Epithelial cell of esophagus (primary cell): ENCODE measurements around the gene DPYSL3.
A peak's percentile ranks its signal among the peaks of the same experiment; 100 is the strongest.

ENCODE experiments used
- DNase-seq: peaks from one replicate; pipeline ENCODE4 v3.0.0; 2010; ENCODE audit warnings: low read depth
- H3K4me3 ChIP-seq: 2 replicates; pipeline ENCODE4 v1.5.1; 2011; ENCODE audit warnings: mild to moderate bottlenecking, low read length, control low read depth
- TF ChIP-seq, protein P1 (sequence below): IDR thresholded peaks from 2 replicates; pipeline ENCODE4 v1.5.1; 2011; ENCODE audit warnings: low read depth, mild to moderate bottlenecking, low read length, control low read depth, inconsistent platforms; ENCODE audit not compliant: insufficient read depth; ENCODE audit errors: missing control alignments

The DPYSL3 gene

DNA sequence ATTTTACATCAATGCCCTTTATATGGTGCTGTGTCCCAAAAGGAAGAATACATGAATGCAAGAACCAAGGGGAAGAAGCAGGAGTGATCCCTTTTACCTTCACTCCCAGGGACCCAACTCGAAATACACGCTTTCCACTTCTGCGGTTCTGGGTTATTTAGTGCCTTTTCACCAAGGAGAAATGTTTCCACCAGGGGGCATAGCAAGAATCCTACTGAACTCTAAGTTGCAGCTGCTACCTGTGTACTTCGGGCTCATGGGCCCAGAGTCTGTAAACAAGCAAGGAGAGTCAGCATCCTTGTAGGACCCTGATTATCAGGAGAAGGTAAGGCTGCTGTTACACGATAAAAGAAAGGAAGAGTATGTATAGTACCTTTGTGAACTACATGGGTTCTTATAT lies 45.7 kb downstream of the DPYSL3 start:
- DNase-seq = peak; percentile 70
- TF ChIP-seq, protein P1, sequence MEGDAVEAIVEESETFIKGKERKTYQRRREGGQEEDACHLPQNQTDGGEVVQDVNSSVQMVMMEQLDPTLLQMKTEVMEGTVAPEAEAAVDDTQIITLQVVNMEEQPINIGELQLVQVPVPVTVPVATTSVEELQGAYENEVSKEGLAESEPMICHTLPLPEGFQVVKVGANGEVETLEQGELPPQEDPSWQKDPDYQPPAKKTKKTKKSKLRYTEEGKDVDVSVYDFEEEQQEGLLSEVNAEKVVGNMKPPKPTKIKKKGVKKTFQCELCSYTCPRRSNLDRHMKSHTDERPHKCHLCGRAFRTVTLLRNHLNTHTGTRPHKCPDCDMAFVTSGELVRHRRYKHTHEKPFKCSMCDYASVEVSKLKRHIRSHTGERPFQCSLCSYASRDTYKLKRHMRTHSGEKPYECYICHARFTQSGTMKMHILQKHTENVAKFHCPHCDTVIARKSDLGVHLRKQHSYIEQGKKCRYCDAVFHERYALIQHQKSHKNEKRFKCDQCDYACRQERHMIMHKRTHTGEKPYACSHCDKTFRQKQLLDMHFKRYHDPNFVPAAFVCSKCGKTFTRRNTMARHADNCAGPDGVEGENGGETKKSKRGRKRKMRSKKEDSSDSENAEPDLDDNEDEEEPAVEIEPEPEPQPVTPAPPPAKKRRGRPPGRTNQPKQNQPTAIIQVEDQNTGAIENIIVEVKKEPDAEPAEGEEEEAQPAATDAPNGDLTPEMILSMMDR = peak; percentile 63
- no peak overlapping the region for H3K4me3 ChIP-seq

DNA sequence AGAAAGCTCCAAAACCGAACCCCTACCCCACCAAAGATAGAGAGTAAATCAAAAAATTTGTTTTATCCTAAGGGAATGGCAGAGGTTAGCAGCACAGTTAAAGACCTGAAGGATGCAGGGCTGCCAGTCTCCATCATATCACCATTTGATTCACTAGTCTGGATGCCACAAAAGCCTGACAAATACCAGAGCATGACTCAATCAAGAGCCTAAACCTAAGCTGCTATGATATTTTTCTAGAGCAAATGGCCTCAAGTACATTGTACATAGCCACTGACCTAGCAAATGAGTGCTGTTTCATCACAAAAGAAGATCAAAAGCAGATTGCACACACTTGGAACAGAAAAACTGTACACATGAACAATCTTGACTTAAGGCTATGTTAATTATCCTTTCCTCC lies 48.0 kb downstream of the DPYSL3 start:
- H3K4me3 ChIP-seq = no peak overlapping the region
- TF ChIP-seq, protein P1 = no peak
- no peak for DNase-seq

DNA sequence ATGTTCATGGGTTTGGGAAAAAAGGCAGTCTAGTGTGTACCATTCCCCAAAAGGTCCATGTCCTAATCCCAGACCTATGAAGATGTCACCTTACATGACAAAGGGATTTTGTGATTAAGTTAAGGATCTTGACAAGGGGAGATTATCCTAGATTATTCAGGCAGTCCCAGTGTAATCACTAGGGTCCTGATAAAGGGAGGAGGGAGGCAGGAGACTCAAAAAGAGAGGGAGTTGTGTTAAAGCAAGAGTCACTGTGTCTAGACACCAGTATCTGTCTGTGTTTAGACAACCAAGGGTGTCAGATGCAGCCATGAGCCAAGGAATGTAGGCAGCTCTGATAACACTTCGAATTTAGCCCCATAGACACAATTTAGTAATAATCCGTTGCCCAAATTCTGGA lies 49.5 kb downstream of the DPYSL3 start:
- no peak for DNase-seq
- H3K4me3 ChIP-seq = no peak overlapping the region
- TF ChIP-seq, protein P1 = no peak

DNA sequence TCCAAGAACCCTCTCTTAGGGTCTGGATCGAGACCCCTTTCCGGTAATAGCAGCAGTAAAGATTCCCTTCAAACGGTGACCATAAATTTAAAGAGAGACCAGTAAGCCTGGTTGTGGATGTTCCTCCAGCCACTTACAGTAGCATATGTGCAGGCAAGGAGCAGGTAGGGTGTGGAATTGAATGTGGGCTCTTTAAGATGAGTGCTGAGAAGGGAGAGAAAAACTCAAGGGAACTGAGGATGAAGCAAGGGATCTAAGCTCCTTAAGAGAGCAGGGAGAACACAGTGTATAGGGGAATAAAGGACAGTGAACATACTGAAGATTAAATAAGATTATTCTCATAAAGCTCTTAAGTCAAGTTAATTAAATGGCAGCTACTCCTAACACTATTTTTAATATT lies 51.3 kb downstream of the DPYSL3 start:
- no peak for DNase-seq
- TF ChIP-seq, protein P1 = no peak
- H3K4me3 ChIP-seq = no peak overlapping the region

DNA sequence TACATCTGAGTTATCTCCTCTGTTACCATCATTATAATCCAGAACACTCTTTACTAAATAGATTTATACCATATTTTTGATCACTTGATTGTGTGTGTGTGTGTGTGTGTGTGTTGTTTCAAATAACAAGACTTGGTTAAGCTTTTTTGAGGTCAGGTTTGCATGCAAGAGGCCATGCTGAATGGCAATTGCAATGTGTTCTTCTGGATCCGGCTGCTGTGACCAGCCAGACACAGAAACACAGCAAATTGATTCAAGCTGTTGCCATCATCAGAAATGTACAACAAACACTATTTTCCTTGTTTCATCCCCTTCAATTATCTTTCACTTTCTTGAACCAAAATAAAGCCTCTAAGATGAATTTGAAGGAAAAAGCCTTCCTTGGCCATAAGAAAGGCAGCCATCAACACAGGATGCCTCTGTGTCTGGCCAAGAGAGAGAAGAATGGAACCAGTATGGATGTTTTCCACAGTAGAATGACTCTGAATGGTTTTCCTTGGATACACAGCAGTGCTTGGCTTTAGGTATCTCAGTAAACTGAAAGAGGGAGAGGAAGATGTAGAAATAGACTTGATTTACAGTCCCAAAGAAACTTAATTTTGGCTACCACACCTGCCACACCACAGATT lies 53.9 kb downstream of the DPYSL3 start:
- DNase-seq = no peak
- no peak overlapping the region for H3K4me3 ChIP-seq
- TF ChIP-seq, protein P1 = no peak

DNA sequence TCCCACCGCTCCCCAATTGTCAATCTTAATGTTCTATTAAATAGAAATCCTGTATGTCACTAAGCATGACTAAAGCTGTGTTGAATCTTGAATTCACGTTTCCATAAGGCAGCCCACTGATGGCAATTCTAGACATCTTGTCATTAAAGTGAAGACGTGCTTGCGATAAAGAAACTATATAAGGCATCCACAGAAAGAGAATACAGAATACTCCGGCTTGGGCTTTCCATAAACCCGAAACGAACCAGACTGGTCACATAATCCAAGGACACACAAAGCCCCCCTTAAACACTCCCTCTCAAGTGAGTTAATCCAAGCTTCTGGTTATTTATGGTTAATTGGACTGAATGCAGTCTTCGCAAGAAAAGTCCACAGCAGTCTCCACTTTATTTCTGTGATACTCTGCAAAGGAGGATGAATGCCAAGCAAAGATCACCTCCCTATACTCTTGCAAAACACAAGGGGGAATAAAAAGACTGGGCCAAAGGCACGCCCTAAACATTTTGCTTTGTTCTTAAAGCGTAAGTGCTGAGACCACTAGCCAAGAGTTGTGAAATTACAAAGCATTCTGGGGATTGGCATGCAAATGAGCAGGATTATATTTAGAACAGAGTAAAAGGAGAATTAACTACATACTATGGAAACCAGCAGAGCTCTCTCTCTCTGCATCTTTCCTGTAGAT lies 54.7 kb downstream of the DPYSL3 start:
- TF ChIP-seq, protein P1 = no peak
- H3K4me3 ChIP-seq = no peak overlapping the region
- DNase-seq = no peak
